Activated T-cell treated with anti-CD3 and anti-CD28 coated beads, Interleukin-2, amount 50 U/mL, for 48 hours (primary cell): ENCODE data around the gene OR2L13.
"Not testable (repeated sequence)": the region's sequence is repeated elsewhere in the genome, so short reads cannot be mapped to it uniquely, and the experiment has no call there.

ENCODE experiments used
- DNase-seq, 2 experiments: peaks; one replicate each; pipeline ENCODE4 v3.0.0-alpha.2; 2020

OR2L13 gene

GRCh38 chr1:248094884-248095283 lies at the start of gene OR2L13:
TSS of gene OR2L13 (plus strand) at chr1:248095184. CDS start at chr1:248099376, 4,192 bp downstream.
- no peak for DNase-seq

- no peak for DNase-seq
These were observed 49.8 kb upstream of the OR2L13 start for GRCh38 chr1:248045209-248045608.

- no peak for DNase-seq
These were observed 48.4 kb upstream of the OR2L13 start, which contains the start of gene OR2L3 for GRCh38 chr1:248046536-248046935. TSS of gene OR2L3 (plus strand) at chr1:248046836. CDS start at chr1:248060682, 13,846 bp downstream.

GRCh38 chr1:248047008-248047407 lies 48.0 kb upstream of the OR2L13 start:
- DNase-seq: no peak

GRCh38 chr1:248054671-248055070 lies 40.3 kb upstream of the OR2L13 start:
- DNase-seq: no peak

- no peak for DNase-seq
These were observed 39.7 kb upstream of the OR2L13 start for GRCh38 chr1:248055261-248055660.

- DNase-seq: no peak
These were observed 29.9 kb upstream of the OR2L13 start for GRCh38 chr1:248065071-248065470.

- DNase-seq: no peak
These were observed 29.4 kb upstream of the OR2L13 start for GRCh38 chr1:248065604-248066003.

GRCh38 chr1:248083864-248084263 lies 11.1 kb upstream of the OR2L13 start:
- not testable (repeated sequence) for DNase-seq

GRCh38 chr1:248098529-248098928 lies 3.5 kb downstream of the OR2L13 start:
- no peak for DNase-seq

GRCh38 chr1:248102847-248103246 lies 7.9 kb downstream of the OR2L13 start:
- DNase-seq: no peak

- no peak for DNase-seq
These were observed 16.2 kb downstream of the OR2L13 start for GRCh38 chr1:248111157-248111556.

- no peak for DNase-seq
These were observed 19.9 kb downstream of the OR2L13 start for GRCh38 chr1:248114890-248115289.

- DNase-seq: no peak
These were observed 32.7 kb downstream of the OR2L13 start for GRCh38 chr1:248127653-248128052.

- no peak for DNase-seq
These were observed 41.8 kb downstream of the OR2L13 start for GRCh38 chr1:248136811-248137210.

- no peak for DNase-seq
These were observed 45.9 kb downstream of the OR2L13 start for GRCh38 chr1:248140846-248141245.

- DNase-seq: no peak
These were observed 48.3 kb downstream of the OR2L13 start for GRCh38 chr1:248143311-248143710.

- no peak for DNase-seq
These were observed 49.7 kb downstream of the OR2L13 start, which contains the start of gene OR2M5 for GRCh38 chr1:248144513-248145198. TSS of gene OR2M5 (plus strand) at chr1:248145148. CDS start at chr1:248145148, 0 bp downstream.
